ENCODE measurements around the gene KIF18A. TPM values are rescaled to one million over a fixed set of nuclear protein-coding genes. Genes with fewer than 3 reads are reported as not detected.
A peak's percentile ranks its signal among the peaks of the same experiment; 100 is the strongest.
"Not testable (repeated sequence)": the region's sequence is repeated elsewhere in the genome, so short reads cannot be mapped to it uniquely, and the experiment has no call there.

Gene KIF18A
- total RNA-seq (2014; rRNA removed; shearing (Covaris generic)), result 28.8 and 34.1 TPM in 2 replicates

DNA sequence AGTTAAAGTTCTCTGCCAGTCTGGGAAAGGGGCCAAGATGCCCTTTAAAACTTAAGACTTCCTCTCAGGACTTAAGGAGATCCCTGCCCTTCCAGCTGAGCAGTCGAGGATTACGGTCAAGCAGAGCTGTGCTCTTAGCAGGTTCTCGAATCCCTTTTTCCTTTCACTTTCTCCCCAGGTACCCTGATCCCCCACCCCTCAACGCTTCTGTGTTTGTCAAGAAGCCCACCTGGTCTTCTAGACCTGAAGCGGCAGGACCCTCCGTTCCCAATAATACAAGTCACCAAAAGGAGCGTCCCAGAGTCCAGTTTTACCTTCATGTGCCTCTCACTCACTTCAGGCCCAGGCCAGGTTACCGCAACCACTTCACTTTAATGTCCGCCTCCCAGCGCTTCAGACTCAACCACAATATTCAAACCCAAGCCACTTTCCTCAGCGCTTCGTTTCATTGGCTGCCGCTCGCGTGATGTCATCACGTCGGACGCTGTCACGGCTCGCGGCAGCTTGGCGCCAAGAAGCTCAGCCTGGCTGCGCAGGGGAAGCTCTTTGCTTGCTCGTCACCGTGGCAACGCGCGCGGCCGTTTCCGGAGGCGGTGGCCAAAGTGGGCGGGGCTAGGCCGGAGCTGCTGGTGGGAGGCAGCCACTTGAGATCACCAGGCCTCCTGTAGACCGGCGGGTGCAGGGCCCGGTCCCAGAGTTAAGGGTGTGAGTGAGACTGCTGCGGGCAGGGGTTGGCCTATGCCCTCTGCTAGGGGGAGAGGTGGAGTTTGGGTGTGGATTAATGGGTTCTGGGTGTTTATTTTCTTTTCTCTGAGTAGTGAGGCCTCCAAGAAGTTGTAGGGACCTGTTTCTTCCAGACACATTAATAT lies at the start of gene KIF18A, which contains the start of gene METTL15:
KIF18A (minus strand) TSS at position 407 of the 869 bp plus-strand sequence. CDS start 10,209 bp downstream, outside the sequence.
METTL15 (plus strand) TSS at position 639 of the 869 bp plus-strand sequence. CDS start 4,947 bp downstream, outside the sequence.
- DNase-seq (ENCODE audit: low spot score), result peak; percentile 100

DNA sequence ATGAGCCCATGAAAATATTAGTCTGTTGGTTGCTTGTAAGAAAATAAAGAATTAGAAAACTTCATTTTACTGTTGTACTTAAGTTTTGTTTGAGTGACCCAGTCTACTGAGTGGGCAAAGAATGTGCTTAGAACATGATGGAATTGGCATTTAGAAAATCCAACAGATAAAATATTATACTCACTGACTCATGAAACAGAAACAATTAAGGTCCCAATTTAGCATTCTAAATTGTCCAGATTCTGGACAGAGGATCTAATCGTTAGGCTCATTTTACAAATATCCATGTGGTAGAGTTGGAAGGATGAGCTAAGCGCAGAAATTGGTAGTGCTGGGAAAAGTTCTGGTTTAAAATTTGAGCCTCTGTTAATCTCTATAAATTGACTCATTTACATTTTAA lies 45.6 kb upstream of the KIF18A start:
- DNase-seq (ENCODE audit: low spot score), result no peak

DNA sequence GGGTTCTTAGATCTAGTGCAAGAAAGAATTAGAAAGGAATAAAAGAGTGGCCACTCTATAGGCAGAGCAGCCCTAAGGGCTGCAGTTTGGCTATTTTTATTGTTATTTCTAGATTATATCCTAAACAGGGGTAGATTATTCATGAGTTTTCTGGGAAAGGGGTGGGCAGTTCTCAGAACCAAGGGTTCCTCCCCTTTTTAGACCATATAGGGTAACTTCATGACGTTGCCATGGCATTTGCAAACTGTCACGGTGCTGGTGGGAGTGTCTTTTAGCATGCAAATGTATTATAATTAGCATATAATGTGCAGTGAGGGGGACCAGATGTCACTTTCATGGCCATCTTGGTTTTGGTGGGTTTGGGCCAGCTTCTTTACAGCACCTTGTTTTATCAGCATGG lies 44.8 kb upstream of the KIF18A start:
- DNase-seq (ENCODE audit: low spot score), result no peak

DNA sequence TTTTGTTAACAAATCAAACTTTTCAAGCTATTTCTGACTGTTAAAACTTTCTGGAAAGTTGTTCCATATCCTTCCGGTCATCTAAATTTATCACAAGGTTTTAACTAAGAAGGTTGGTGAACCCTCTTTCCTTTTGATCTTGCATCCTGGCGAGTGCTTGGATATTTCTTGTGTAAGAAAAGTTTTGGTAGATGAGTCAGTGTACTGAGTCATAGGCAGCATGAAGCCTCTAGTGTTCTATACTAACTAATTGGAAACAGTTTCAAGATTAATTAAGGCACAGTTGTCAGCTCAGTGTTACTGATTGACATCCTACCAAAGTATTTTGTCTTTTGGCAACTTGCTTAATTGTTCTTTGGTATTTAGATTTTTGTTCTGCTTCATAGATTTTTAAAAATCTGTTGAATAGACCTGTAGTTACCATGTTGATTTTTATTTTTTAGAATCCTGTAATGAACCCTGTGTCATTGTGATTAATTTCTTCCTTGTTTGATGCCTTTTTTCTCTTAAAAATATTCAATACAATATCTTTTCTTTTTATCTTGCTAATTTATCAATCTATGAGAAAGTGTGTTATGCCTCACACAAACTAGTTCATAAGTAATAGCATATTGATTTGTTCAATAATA lies 38.3 kb upstream of the KIF18A start:
- peak; percentile 77 for DNase-seq (ENCODE audit: low spot score)

DNA sequence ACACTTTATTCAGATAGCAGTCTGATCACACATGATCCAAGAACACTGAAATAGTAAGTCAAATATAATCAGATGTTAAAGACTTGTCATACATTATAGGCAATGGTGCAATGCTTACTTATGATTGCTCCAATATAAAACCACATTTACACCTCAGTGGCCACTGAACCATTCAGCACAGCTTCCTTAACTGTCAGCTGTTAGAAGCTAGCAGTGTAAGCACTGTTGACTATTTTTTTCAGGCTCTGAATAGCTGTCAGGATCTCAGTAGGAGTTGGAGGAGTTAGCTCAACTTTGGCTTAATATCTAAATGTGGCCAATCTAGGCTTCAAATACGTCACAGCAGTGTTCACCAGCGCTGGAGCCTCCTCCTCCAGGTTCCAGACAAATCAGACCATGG lies 36.9 kb upstream of the KIF18A start:
- peak; percentile 13 for DNase-seq (ENCODE audit: low spot score)

DNA sequence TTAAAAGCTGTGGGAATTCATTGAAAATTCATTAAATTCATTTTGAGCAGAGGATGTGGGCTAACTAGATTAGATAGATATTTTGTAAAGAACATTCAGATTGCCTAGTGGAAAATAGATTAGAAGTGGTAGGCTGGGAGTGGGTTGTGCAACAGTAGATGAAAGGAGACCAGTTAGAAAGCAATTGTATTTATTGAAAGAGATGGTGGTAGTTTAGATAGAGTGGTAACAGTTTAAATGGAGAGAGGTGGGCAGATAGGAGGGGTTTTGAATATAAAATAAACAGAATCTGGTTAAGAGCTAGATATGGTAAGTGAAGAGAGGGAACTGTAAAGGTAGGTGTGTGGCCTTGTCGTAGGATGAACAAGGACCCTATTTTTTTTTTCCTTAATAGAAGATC lies 34.8 kb upstream of the KIF18A start:
- DNase-seq (ENCODE audit: low spot score), result no peak

DNA sequence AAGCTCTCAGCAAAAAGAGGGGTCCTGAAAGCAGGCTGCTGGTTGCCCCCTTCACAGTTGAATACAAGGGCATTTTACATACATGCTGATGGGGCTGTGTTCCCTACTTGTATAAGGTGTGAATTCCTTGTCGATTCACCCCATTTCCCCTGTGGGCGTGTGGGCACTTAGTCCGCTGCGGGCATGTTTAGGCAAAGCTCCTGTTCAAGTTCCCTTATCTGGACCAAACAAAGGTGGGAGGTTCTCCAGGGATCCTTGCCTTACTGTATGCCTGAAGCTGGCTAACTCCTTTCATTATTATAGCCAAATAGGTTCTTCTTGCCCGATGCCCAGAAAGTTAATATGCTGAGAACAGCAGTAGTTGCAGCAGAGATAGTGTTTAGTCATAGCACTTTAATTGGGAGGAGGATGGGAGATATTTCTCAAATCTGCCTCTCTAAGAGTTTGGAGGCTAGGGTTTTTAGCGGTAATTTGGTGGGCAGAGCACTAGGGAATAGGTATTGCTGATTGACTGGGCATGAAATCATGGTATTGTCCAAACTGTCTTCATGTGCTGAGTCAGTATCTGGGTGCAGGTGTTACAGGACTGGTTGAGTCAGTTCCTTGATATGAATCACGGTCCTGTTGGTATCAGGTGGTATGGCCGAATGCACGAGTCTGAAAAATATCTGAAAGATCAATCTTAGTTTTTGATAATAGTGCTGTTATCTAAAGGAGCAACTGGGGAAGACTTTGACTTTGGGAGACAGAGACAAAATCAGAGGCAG lies 32.9 kb upstream of the KIF18A start:
- no peak for DNase-seq (ENCODE audit: low spot score)

DNA sequence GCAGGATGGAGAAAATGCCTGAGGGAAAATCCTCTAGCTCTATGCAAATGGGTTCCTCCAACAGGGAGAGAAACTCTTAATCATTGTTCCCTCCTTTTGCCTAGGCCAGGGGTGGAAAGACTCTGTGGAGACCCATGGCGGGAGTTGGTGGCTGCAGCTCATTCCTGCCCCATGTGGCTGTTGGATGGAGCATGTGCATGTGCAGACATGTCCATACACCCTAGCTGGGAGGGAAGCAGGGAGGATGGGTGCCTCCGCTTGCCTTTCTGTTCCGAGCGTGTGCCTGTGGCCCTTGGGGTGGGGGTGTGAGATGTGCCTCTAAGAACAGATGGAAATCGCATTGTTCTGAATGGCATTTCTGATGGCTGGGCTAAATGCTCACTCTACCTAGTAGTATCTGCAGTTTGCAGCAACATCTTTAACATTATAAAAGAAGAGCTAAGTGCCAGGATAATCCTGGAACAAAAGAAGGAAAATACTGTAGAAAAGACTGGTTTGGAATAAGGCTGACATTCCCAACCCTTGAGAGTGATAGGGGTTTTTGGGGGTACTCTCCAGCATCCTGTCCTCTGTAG lies 32.0 kb upstream of the KIF18A start:
- DNase-seq (ENCODE audit: low spot score), result no peak

DNA sequence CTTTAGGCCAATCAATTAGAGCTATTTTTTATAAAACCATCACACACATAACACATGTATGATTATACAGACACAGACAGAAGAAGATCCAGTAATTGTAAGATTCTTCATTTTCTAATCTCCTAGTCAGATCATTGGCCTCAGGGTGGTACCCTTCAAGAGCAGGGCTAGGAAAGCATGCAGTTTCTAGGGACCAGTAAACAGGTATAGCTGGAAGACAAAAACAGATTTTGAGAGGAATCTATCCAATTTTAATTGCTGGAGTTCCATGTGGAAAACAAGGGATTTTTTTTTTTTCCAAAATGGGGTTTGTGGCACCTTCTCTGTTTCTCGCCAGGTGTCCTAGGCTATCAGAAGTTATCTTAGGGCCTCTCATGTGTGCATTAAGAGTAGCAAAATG lies 29.9 kb upstream of the KIF18A start:
- no peak for DNase-seq (ENCODE audit: low spot score)

DNA sequence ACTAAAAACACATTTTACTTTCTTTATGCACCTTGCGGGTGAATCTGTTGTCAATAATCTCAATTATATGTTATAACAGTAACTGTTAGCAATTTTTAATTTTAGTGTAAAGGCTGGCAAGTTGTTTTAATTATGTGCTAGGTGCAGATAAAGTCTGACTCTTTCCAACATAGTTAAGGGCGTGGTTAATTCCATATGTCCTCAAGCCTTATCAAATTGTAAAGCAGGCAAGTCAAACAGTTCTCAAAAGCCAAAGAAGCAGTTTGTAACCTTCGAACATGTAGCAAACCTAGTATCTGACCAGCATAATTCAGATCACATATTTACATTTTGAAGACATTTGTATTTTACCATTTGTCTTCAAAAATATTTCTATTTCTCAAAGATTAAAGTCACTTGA lies 29.4 kb upstream of the KIF18A start:
- DNase-seq (ENCODE audit: low spot score), result no peak

DNA sequence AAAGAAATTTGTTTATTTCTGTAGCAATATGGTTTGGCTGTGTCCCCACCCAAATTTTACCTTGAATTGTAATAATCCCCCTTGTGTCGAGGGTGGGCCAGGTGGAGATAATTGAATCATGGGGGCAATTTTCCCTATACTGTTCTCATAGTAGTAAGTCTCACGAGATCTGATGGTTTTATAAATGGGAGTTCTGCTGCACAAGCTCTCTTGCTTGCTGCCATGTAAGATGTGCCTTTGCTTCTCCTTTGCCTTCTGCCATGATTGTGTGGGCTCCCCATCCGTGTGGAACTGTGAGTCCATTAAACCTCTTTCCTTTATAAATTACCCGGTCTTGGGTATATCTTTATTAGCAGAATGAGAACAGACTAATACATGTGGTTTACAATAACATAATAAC lies 28.2 kb upstream of the KIF18A start:
- not testable (repeated sequence) for DNase-seq (ENCODE audit: low spot score)

DNA sequence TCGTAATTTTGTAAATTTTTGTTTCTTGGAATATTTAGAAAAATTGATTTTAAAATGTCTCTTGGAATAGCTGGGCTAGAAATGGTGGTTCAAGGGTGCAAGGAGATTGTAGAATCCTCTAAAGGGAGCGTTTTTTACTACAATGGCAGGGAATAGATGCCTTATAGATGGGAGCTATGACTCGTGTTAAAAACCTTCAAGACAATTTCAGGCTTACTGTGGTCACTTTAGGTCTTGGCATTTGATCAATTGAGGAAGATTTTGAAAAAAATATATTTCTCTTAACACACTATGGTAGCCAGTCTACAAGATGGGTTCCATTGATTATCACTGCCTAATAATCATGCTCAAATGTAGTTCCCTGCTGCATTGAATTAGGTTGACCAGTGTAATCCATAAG lies 25.2 kb upstream of the KIF18A start:
- no peak for DNase-seq (ENCODE audit: low spot score)

DNA sequence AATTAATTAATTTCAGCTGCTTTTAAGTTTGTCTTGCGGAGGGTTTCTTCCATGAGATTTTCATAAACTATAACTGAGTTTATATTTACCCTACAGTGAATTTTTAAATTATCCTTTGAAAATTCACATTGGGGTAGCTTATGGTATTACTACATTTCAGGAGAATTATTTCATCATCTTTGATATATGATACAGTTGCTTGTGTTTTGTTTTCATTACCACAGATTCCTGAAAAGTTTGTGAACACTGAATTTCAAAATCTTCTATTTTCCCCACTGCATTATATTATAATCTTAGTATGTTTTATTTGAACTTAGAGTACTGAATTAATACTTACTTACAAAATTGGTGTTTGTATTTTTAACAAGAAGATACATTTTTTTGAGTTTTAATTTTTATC lies 24.6 kb upstream of the KIF18A start:
- no peak for DNase-seq (ENCODE audit: low spot score)

DNA sequence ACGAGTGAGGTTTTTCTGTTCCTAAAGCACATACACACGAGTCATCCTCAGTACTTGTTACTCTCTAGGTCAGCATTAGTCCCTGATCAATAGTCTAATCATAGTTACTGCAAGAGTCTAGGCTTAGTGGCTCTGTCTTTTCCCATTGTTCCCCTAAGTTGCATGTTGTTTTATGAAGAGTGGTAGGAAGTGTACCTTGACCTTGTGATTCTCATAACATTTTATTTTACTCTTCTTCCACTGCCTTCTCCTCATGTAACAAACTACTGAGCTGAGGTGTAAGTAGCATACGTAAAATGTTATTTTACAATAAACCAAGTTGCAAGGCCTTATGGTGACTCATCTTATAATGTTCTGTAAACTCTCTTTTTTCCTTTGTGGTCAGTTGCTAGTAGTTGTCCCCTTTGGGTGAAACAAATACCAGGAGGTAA lies 15.2 kb upstream of the KIF18A start:
- DNase-seq (ENCODE audit: low spot score), result peak; percentile 68

DNA sequence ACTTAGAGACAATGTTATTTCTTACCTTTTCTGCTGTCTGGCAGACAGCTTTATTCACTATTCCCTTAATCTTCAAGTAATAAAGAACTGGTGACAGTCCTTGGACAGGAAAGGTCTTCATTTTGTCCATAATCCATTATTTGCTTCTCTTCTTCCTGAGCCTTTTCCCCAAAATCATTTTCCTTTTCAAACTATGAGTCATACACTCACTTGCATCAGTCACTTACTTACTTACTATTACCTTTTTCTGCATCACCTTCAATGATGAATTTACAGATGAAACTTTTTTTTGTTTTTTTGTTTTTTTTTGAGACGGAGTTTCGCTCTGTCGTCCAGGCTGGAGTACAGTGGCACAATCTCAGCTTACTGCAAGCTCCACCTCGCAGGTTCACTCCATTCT lies 9.8 kb upstream of the KIF18A start:
- DNase-seq (ENCODE audit: low spot score), result no peak

DNA sequence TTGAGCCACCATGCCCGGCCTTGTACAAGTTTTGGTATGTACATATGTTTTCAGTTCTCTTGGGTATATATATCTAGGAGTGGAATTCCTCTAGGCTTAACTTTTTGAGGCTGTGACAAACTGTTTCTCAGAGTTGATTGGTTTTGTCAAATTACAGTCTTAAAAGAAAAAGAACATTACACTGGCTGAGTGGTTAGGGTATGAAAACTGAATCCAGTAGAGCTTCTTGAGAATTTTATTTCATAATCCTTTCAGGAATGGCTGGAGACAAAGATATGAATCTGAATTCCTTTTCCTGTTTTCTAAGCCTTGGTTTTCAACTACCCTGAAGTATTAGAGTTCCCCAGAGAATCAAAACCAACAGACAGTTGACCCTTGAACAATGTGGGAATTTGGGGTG lies 6.8 kb upstream of the KIF18A start:
- DNase-seq (ENCODE audit: low spot score), result no peak

DNA sequence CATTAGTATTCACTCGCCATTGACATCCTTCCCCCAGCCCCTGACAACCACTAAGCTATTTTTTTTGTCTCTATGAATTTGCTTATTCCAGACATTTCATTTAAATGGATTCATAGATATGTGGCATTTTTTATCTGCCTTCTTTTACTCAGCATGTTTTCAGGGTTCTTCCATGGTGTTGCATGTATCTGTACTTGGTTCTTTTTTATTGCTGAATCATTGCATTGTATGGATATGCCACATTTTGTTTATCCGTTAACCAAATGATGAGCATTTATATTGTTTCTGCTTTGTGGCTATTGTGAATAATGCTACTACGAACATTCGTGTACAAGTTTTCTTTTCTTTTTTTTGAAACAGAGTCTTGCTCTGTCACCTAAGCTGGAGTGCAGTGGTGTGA lies 6.2 kb upstream of the KIF18A start:
- no peak for DNase-seq (ENCODE audit: low spot score)

DNA sequence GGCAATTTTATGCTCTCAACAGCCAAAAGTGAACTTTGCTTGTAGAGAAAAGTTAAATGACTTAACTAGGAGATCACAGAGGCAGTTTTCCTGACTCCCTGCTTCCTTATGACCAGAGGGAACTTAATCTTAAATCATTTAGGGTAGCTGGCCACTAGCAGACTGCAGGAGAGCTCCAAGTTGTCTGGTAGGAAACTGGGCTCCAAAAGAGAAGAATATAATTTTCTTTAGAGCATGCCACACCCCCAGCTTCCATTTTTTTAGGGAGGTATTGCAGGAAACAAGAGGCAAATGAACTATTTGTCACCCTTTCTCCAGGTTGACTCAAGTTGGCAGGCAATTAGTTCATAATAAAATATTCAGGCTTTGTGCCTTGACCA lies 2.9 kb upstream of the KIF18A start:
- DNase-seq (ENCODE audit: low spot score), result no peak

DNA sequence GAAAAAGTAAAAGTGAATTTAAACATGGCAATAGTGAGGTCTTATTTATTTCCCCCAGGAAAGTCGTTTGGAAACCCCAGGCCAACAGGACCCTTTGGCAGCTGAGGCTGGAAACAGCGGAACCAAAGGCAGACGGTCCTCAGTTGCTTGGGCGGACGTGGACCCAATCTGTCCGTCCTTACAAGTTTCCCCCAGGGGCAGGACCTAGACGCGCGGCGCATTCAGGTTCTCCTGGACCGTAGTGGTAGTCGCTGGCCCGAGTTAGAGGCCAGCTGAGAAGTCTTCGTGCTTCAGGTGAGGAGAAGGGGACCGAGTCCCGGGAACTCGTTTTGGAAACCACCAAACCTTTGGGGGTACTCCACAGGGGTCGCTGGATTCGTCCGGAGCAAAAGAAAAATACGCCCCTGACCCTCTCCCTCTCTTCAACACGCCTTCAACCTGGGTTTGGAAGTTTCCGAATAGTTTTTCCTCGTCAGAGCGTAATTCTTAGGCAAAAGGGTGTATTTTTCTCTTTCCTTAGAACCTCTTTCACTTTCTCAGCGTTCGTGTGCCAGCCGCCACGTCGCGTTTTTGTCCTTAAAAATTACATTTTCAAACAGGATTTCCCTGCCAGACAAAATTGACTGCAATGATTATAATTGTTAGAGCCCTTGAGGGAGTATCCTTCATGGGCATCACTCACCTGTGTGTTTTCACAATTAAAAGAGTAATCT lies 2.3 kb upstream of the KIF18A start:
- peak; percentile 78 for DNase-seq (ENCODE audit: low spot score)

DNA sequence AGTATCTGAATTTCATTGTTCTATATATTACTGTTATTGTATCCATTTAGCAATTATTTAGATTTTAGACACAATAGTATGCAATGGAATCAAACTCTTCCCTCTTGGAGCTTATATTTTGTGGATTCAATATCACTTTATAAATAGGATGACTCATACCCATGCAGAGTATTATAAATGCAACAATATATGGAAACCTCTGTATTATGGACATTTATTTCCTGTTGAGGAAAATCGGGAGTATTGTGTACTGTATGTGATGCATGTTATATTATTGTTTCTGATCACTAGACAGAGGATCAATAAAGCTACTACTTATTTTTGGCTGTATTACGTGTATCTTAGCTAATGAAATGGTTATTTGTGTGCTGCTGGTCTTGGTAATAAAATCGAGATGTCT lies 1.0 kb upstream of the KIF18A start:
- no peak for DNase-seq (ENCODE audit: low spot score)

DNA sequence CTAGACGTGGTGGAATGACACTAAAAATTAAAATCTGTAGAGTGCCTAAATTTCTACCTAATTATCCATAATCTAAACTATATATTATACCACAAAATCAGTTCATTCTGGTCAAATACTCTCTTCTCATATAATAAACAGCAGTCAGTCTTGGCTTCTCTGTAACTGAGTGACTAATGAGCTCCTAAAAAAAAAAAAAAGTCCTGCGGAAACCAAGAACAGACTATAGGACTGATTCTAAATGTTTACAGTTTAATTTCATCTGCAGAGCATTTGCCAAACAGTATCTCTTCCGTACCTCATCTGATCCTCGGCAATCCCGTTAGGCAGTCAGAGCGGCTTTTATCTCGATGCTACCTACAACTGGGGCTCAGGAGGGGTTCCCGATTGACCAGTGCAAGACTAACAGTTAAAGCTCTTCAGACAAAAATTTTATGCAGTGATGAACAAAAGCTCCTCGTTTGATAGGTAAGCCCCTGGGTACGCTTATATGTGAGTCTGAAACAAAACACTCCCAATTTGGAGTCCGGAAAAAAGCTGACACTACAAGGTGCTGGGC lies 686 bp downstream of the KIF18A start:
- no peak for DNase-seq (ENCODE audit: low spot score)
